Non-pigmented ciliary epithelial cell (primary cell): Measurements from ENCODE around the gene MYF6.
"Not testable (repeated sequence)": the region's sequence is repeated elsewhere in the genome, so short reads cannot be mapped to it uniquely, and the experiment has no call there.

Experiments
- DNase-seq: peaks from one replicate; pipeline ENCODE4 v3.0.0-alpha.2; 2010; ENCODE audit warnings: low read depth

Gene MYF6

GRCh38 chr12:80707126-80707829 lies at the start of gene MYF6:
Gene MYF6, plus strand, starts transcription at chr12:80707634. Its CDS starts 86 bp downstream, at chr12:80707720.
- no peak for DNase-seq

GRCh38 chr12:80659512-80660063 lies 47.8 kb upstream of the MYF6 start:
- no peak for DNase-seq

GRCh38 chr12:80662586-80662985 lies 44.8 kb upstream of the MYF6 start:
- no peak for DNase-seq

- DNase-seq: no peak
These were observed 37.2 kb upstream of the MYF6 start for GRCh38 chr12:80670214-80670613.

- not testable (repeated sequence) for DNase-seq
These were observed 31.3 kb upstream of the MYF6 start for GRCh38 chr12:80676042-80676636.

- no peak for DNase-seq
These were observed 30.6 kb upstream of the MYF6 start for GRCh38 chr12:80676856-80677255.

GRCh38 chr12:80677994-80678393 lies 29.4 kb upstream of the MYF6 start:
- no peak for DNase-seq

GRCh38 chr12:80679346-80680131 lies 27.9 kb upstream of the MYF6 start:
- no peak for DNase-seq

- no peak for DNase-seq
These were observed 26.1 kb upstream of the MYF6 start for GRCh38 chr12:80681287-80681686.

- no peak for DNase-seq
These were observed 25.6 kb upstream of the MYF6 start for GRCh38 chr12:80681786-80682185.

- DNase-seq: no peak
These were observed 23.3 kb upstream of the MYF6 start for GRCh38 chr12:80684077-80684495.

- DNase-seq: no peak
These were observed 17.3 kb upstream of the MYF6 start for GRCh38 chr12:80690090-80690489.

GRCh38 chr12:80690513-80690912 lies 16.9 kb upstream of the MYF6 start:
- DNase-seq: no peak

- no peak for DNase-seq
These were observed 15.3 kb upstream of the MYF6 start for GRCh38 chr12:80692114-80692513.

GRCh38 chr12:80697270-80697887 lies 10.1 kb upstream of the MYF6 start:
- no peak for DNase-seq

- no peak for DNase-seq
These were observed 9.2 kb upstream of the MYF6 start for GRCh38 chr12:80698256-80698655.

- no peak for DNase-seq
These were observed 8.4 kb upstream of the MYF6 start for GRCh38 chr12:80698847-80699542.

GRCh38 chr12:80700327-80700726 lies 7.1 kb upstream of the MYF6 start:
- no peak for DNase-seq

GRCh38 chr12:80701388-80701787 lies 6.0 kb upstream of the MYF6 start:
- no peak for DNase-seq

GRCh38 chr12:80702889-80703805 lies 4.3 kb upstream of the MYF6 start:
- DNase-seq: peak; percentile 56

- DNase-seq: no peak
These were observed 3.0 kb upstream of the MYF6 start for GRCh38 chr12:80704420-80704819.
